Stimulated activated CD4-positive, alpha-beta T cell treated with anti-CD3 and anti-CD28 coated beads, TNF-alpha, amount 100 ng/mL, for 48 hours (primary cell): ENCODE results near the gene PIP5KL1.

Source experiments
- DNase-seq, 3 donors: peaks; one replicate each; pipeline ENCODE4 v3.0.0-alpha.2; 2020; ENCODE audit warnings: low read depth in 3 of 3

Gene PIP5KL1

DNA sequence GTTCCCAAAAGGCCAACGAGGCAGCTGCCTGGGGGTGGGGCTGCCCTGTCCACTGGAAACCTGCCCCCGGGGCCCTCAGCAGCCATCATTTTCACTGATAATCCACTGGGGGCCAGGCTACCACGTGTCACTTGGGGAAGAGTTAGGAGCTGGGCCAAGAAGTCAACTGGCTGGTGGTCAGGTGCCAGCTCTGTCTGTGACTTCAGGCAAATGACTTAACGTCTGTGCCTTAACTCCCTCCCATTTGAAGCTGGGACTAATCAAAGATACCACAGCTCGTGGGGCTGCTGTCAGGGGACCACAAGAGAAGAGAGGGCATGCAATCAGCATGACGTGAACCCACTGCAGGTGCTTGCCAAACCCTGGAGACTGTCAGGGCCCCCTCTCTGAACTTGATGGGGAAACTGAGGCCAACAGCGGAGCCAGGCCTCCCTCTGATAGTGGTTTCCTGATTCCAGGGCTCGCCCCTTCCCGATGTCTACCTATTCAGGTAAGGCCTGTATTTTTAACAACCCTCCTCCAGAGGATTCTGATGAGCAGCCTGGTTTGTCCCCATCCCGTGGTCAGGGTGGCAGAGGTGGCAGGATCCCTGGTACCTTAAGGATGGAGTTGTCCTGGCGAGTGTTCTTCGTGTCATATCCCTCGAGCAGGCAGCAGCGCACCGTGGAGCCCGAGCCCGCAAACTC is 19.4 kb upstream of the PIP5KL1 start:
- DNase-seq = no peak

DNA sequence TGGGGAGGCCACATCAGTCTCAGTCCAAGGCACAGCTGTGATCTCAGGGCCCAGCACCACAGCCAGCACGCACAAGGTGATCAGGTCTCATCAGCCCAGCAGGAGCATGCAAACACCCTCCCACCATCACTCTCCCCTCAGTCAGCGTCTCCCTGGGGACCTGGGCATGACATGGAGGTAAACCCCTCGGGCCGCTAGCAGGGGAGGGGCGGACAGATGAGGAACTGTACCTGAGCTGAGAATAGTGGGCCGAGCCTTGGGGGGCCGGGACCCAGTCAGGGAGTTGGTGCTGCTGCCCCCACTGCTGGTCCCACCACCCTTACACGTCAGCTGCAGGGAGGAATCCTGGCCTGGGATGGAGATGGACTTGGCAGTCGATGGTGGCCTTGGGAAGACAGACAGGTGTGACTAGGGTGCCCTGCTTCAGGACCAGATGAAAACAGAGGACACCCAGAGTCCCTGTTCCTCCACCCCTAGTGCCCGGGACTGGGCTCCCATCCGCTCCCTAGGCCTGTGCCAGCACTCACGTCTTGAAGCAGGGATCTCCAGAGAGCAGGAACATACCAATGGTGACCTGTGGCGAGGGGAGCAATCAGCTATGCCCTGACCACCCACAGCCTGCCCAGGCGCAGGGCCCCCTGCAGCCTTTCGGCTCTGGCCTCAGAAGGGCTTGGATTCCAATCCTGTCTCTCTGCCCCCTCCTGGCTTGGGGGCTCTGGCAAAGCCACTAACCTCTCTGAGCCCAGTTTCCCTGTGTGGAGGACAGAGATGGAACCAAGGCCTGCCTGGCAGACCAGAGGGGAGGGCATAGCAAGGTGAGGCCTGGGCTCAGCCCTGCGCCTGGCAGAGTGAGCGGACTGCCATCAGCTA is 17.5 kb upstream of the PIP5KL1 start:
- DNase-seq = no peak

DNA sequence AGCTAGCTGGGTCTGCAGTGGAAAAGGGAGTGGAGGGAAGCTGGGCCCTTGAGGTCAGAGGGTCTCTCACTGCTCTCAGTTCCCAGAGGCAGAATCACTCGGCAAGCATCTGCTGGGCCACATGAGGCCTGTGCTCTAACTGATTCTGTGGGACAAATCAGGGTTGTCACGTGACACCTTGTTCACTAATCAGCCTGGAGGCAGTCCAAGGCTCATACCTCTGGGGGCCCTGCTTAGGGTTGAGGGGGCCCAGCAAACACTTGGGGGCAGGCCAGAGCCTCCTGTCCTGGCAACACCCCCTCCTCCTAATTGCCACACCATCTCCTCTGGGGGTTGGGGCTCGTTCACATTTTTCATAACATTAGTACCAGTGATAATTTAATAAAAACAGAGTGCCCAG is 16.2 kb upstream of the PIP5KL1 start:
- no peak for DNase-seq

DNA sequence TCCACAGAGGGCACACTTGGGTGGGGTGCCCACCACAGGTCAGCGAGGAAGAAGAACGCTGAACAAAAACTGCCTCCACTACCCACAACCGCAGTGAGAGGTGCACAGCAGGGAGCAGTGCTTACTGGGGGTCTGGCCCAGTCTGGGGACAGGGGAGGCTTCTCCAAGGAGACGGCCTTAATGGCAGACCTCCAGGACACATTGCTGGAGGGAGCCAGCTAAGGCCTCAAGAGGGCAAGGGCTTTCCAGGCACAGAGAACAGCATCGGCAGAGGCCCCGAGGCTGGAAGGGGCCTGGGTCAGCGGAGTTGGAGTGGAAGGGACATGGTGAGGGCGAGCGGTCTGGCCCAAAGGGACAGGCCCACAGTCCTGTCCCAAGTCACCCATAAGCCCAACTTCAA is 15.4 kb upstream of the PIP5KL1 start:
- DNase-seq = no peak

DNA sequence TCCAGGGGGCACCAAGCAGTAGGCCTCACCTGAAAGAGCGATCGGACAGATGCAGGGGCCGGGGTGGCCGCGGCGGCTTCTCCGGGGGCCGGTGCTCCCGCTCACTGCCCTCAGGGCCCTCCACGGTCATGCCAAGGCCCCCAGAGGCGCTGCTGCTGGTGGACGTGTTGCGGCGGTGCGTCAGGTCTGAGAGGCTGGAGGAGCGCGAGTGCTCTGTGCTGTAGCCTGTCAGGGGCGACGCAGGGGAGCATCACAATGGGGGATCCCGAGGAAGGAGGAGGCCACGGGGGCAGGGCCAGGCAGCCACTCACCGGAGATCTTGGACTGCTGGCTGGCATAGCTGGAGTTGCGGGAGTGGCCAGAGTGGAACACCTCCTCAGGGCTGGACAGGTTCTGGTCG is 14.8 kb upstream of the PIP5KL1 start:
- no peak for DNase-seq

DNA sequence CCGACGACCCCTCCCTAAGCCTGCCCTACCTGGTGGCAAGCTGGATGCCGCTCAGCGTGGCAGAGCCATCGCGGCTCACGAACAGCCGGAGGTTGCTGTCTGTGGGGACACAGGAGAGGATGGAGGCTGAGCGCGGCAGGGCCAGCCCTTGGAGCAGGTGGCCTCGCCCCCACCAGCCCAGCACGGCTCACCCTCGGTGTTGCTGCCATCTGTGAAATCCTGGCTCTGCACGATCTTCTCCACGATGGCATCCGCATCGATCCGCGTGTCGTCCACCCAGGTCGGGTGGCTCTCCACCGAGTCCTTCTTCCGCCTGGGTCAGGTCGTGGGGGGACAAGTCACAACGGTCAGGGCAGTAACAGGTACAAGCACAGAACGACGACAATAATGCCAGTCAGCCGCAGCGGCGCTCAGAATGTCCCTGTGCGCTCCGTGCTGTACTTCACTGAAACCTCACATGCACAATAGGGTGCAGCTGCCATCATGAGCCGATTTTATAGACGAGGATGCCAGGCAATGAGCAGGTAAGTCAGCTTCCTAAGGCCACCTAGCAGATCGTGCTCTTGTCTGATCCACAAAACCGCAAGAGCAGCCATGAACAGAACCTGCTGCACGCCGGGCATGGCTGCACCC is 14.1 kb upstream of the PIP5KL1 start:
- no peak for DNase-seq

DNA sequence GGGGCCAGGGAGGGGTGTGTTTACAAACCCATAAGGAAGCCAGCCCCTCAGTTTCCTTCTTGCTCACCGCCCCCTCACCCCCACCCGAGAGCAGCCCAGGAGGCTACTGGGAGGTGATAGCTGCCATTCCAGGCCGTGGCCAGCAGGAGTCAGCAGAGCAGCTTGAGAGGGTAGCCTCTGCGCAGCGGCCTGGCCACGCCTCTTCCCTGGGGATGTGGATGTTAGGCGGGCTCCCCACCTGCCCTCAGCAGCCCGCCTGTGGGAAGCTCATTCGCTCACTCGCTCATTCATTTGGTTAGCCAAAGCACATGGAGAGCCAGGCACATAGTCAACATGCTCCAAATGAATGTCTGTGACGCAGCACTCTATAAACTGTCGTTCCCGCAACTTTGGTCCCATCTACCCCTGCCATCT is 13.2 kb upstream of the PIP5KL1 start:
- peak; percentile 67 to 81 (median 67) for DNase-seq

DNA sequence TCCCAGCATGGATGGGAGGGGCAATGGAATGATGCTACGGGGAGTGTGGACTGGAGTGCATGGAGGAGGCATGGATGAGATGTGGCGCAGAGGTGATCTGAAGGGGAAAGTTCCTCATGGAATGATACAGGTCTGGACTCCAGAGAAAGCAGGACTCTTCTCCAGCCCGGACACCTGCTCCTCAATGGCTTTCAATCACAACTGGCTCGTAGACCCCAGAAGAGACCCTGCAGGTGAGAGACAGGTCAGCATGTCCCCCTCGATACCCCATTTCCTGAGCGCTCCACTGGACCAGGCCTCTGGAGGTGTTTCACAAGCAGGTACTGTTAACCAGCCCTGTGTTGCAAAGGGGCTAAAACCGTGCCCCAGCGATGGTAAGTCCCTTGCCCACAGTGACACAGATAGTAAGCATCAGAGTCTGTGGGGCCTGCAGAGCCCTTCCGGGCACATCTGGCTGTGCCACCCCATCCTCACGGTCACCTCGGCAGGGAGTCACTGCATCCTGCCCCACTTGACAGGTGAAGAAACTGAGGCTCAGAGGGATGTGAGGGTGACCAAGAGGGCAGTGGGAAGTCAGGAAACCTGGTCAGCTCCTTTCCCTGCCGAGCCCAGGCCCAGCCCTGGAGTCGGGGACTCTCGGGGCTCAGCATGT is 12.6 kb upstream of the PIP5KL1 start:
- DNase-seq = no peak

DNA sequence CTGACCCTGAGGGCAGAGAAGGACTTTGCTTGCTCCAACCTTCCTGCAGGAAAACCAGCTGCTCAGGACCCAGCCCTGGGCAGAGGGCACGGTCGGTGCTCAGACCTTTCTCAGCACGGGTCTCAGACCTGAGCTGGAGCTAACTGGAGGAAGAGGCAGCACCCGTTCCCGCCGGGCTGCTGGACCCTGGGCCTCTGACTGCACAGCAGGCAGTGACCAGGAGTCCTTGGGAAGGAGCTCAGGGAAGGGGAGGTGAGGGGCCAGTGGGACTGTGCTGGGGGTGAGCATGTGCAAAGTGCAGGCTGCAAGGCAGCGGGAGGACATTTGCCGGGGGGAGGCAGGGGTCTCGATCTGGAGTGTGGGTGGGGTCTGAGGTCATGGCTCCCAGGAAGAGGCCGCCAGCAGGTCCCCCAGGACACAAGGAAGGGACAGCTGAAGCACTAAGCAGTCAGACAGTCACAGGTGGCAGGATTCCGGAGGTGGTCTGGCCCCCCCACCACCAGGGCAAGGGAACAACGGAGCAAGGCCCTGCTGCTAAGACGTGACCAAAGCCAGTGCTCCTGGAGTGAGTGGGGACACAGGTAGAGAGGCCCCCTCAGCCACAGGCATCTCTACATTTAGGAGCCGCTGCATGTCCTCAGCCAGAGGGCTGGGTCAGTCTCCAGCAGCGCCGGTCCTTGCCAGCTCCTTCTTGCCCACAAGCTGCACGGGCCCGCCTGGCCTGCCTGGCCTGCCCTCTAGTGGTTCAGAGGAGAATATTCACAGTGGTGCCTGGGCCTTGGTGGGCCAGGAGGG is 11.8 kb upstream of the PIP5KL1 start:
- DNase-seq = no peak

DNA sequence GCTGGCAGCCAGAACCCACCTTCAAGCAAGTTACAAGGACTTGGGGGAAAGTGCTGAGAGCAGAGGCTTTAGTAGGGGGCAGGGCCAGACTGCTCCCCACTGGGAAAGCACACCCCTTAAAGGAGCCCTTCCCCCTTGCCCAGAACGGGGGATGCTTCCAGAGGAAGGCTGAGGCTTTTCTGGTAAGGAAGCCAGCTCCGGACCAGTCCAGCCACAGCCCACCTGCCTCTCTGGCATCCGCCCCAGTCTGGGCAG is 11.3 kb upstream of the PIP5KL1 start:
- no peak for DNase-seq

DNA sequence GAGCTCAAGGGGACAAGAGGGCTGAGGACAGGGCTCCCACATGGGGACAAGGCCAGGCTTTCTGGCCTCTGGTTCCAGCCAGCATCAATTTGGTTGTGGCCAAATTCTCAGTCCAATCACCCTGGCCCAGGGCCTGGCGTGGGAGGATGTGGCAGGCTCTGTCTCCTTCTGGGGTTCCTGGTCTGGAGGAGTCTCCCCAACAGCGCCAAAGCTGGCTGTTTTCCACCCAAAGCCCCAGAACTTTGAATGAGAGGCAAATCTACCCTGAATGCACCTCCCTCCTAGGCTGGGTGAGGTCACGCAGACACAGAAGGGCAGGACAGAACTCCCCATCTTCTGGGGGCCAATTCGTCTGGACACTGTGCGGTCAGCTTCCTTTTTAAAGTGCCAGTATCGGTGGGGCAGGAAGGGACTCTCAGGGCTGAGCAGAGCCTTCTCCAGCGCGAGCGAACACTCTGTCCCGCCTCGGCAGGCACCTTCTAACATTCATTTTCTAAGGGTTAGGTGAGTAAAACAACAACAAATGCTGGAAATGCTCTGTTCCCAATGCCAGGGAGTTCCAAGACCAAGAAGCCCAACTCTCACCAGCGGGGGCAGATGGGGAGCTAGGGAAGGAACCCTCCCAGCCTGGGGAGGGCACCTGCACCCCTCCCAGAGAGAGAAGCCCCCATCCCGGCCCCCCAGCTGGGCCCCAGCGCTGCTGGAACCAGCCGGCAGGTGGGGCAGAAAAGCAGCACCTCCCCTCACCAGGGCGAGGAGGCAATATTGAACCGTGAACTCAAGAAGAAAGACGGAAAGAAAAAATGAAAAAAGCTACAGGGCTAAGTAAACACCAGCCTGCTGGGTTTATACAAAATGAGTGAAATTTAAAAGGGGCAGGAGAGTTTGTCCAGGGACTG is 10.7 kb upstream of the PIP5KL1 start:
- DNase-seq = no peak

DNA sequence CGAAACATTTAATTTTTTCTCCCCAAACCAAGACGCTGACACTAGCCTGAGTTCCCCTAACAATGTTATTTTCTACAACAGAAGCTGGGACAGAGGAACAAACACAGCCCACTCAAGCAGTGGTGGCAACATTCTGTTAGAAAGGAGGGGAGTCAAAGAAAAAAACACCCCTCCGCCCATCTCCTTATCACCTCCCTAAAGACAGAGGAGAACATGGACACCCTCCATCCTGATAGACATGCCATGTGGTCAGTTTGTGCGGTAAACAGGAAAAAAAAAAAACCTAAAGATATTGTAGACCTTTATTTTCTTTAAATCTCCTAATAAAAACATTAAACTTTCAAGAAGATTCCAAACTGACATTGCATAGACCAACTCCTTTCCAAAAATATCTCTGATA is 10.0 kb upstream of the PIP5KL1 start:
- no peak for DNase-seq

DNA sequence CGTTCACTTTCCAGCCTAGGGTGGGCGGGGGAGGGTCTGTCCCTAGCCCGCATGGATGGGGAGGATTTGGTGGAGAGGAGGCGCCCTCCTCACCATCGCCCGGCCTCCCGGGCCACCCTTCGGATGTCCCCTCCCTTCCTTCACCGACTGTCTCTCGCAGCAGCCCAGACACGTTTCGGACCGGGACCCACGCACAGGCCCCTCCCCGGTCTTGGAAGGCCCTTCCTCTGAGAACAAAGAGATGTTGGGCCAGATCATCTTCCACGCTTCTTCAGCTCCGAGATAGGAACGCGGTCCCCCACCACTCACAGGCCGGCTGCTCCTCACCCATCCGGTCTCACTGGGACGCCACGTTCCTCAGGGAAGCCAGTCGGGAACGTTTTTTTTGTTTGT is 7.7 kb upstream of the PIP5KL1 start:
- no peak for DNase-seq

DNA sequence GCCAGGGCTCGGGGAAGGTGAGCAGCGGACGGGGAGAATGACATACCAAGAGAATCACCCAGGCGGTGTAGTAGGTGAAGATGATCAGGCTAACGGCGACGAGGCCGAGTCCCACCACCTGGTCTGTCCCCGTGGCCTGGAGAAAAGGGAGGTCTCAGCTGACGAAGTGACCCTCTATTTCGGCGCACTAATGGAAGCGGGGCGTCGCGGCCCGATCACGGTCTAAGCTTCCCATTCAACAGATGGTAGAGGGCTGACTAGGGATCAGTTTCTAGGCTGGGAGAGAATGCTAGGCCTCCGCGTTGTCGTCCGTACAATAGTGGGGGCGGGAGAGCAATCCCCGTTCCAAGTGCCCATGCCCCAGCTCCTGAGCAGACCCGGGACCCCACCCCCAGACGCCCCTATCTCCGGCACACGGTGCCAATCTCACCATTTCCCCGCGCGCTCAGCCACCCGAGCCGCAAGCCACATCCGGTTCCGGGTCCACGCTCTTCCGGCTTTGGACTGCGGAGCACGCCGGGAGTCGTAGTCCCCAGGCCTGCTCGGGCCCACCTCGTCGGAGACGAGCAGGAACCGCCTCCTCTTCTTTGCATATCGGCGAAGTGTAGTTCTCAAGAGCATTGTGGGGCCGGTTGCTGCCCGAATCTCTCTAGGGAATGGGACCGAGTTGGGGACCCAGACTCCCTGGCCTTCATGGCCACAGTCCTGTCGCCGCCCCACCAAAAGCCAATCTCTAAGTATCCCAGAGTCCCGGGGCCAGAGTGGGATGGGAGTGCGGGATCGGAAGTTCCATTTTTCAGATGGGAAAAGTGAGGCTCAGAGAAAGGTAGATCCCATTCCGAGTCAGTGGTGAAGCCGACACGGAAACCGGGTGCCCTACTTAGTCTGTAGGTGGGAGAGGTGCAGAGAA is 7.1 kb upstream of the PIP5KL1 start, which contains the start of gene DPM2:
TSS of gene DPM2 (minus strand) at position 467 of the 910 bp plus-strand sequence. CDS start at position 433, 34 bp downstream.
- DNase-seq = peak; percentile 60 to 80 (median 77)

DNA sequence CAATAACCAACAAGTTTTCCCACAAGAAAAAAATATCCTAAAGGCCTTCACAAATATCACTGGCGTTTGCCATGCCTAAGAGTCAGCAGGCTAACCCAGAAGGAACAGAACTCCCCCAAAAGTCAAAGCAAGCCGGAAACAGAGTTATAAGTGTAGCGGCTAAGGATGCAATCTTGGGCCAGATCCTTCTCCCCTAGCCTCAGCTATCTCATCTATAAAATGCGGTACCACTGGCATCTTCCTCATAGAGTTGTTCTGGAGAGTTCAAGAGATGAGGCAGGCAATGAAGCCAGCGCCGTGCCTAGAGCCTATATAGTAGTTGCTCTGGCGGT is 6.4 kb upstream of the PIP5KL1 start:
- no peak for DNase-seq

DNA sequence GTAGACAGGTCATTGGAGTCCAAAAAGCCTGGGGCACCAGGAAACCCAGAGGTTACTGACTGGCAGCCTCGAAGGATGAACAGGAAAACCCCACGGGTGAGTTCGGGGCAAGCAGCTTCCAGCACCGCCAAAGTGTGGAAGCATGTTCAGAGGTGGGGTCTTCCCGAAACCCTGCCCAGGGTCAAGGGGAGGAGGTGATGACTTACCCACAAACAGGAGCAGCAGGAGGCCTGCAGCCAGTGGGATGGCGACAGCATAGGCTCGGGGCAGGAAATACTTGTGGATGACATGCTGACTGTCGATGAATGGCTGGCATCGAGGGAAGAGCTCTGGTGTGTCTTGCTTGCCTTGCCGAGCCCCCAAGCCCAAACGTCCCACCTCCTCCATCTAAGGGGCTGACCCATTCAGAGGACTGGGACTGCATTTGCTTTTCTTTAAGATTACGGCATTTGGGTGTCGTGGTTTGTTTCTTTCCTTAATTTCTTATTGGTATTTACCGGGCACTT is 5.8 kb upstream of the PIP5KL1 start:
- no peak for DNase-seq

DNA sequence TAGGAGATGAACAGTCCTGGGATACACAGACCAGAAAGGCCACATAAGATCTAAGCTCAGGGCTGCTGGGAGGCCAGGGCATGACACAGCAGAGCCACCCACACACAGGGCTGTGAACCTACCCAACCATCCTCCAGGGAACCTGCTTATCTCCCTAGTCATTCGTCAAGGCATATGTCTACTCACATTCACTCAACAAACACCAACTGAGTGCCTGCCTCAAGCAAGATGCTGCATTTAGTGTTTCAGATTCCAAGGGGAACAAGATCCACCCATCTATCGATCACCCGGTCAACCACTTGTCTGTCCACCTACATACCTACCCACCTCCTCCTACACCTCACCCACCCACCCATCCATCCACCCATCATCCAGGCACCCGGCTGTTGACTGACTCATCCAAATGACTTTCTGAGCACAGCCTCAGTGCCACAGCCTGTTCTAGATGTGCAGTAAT is 5.2 kb upstream of the PIP5KL1 start:
- no peak for DNase-seq

DNA sequence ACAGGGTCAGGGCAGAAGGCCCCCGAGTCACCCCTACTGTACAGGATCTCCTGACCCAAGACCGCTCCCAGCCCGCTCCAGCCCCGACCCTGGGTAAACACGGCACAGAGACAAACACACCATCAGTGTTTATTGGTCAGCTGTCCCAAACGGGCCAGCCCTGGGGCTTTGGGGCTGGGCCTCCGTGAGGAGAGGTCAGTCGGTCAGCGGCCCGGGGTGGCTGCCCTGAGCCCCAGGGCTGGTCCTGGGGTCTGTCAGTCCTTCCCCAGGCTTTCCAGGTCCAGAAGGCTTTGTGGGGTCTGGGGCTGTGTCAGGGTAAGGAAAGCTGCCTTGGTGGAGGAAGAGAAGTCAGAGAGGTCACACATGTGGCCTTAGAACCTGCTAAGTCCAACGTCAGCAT is 4.4 kb upstream of the PIP5KL1 start:
- DNase-seq = no peak

DNA sequence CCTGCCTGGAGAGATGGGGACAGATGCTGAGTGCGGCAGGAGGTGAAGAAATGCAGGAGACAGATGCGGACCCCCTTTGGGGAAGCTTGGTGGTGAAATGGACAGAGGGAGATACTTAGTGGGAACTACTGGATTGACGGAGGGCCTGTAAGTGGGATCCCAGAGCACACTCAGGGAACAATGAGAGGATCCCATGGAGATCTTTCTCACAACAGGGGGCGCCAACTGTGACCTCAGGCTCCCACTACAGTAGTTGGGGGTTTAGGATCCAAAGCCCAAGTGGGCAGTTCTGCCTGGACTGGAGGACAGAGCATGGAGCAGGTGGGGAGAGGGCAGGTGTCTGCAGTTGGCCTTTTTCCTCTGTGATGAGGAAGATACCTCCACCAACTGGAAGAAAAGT is 3.7 kb upstream of the PIP5KL1 start:
- no peak for DNase-seq
